Right lobe of liver (tissue), 4 donors: Measurements from ENCODE around the gene DYNLT2B.
"Not testable (repeated sequence)": the region's sequence is repeated elsewhere in the genome, so short reads cannot be mapped to it uniquely, and the experiment has no call there.

Experiments
- POLR2A ChIP-seq: fragments of 450-650 bp; IDR thresholded peaks from one replicate; pipeline ENCODE4 v1.6.1; 2017; ENCODE audit warnings: antibody characterized with exemption, mild to moderate bottlenecking
- TF ChIP-seq, protein P1 (sequence below), 4 donors: fragments of 200-600 bp in 3 of 4; fragments of 450-650 bp in 1 of 4; IDR thresholded peaks; one replicate each; pipeline versions ENCODE4 v1.5.1 to v1.8.0; 2016 to 2022; ENCODE audit warnings: antibody characterized with exemption in 4 of 4, mild to moderate bottlenecking in 2 of 4
- donor health status: DM: no; HTN: no; CAD: no.
- donor health status: DM: no; HTN: no; CAD: no.
- donor health status: DM: no; HTN: yes; CAD: no.

DNA sequence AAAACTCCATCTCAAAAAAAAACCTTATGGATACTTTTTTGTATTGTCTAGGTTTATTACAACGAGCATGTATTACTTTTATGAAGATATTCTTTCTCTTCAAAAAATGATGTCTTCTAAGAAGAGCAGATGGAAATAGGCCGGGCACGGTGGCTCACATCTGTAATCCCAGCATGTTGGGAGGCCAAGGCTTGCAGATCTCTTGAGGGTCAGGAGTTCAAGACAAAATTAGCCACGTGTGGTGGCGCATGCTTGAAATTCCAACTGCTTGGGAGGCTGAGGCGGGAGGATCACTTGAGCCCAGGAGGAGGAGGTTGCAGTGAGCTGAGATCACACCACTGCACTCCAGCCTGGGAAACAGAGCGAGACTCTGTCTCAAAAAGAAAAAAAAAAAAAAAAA is 4.0 kb downstream of the DYNLT2B start:
- TF ChIP-seq POLR2A, result not testable (repeated sequence)
- TF ChIP-seq, protein P1, sequence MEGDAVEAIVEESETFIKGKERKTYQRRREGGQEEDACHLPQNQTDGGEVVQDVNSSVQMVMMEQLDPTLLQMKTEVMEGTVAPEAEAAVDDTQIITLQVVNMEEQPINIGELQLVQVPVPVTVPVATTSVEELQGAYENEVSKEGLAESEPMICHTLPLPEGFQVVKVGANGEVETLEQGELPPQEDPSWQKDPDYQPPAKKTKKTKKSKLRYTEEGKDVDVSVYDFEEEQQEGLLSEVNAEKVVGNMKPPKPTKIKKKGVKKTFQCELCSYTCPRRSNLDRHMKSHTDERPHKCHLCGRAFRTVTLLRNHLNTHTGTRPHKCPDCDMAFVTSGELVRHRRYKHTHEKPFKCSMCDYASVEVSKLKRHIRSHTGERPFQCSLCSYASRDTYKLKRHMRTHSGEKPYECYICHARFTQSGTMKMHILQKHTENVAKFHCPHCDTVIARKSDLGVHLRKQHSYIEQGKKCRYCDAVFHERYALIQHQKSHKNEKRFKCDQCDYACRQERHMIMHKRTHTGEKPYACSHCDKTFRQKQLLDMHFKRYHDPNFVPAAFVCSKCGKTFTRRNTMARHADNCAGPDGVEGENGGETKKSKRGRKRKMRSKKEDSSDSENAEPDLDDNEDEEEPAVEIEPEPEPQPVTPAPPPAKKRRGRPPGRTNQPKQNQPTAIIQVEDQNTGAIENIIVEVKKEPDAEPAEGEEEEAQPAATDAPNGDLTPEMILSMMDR (IDR thresholded peaks at IDR 0.05), result not testable (repeated sequence)
